Endothelial cell of umbilical vein (primary cell): ENCODE results near the gene CEP152. TPM values are rescaled to one million over a fixed set of nuclear protein-coding genes. Genes with fewer than 3 reads are reported as not detected.

Experiments
- BruUV-seq: library from RNA; stranded (reverse); fragments of 400-500 nt; replicated peaks from 2 replicates; lab custom pipeline; 2021; lab: Mats Ljungman, UMichigan
- CTCF ChIA-PET: fragments of 300-600, 350-600 bp; sonication (Branson Sonifier 250); formaldehyde crosslinking; loops from one replicate; lab custom pipeline; 2021; ENCODE audit warnings: antibody characterized with exemption, inconsistent platforms; lab: Charles Lee
- POLR2A ChIA-PET: fragments of 300-600, 350-600 bp; sonication (Branson Sonifier 250); formaldehyde crosslinking; loops from one replicate; lab custom pipeline; 2021; ENCODE audit warnings: antibody characterized with exemption, inconsistent platforms; lab: Charles Lee
- DNase-seq: peaks from one replicate; pipeline ENCODE4 v3.0.0-alpha.2; 2011; ENCODE audit warnings: low read depth, low spot score
- FAIRE-seq: peaks from 2 replicates; lab custom pipeline; 2011; peaks lifted over from hg19 to GRCh38; lab: Jason Lieb, UNC
- H2AFZ ChIP-seq: 2 replicates; pipeline ENCODE4 v1.6.0; 2012; ENCODE audit warnings: low read depth, low read length, control low read depth, inconsistent platforms
- H3K27ac ChIP-seq: 2 replicates; pipeline ENCODE4 v1.5.1; 2011; ENCODE audit warnings: low read depth, mild to moderate bottlenecking, control low read depth, low read length, moderate library complexity; ENCODE audit not compliant: insufficient read depth
- H3K27me3 ChIP-seq, 2 experiments: 2 replicates each; pipeline versions ENCODE4 v1.6.0 to v1.6.1; 2011; ENCODE audit warnings: low read length in 2 of 2, mixed read lengths in 1 of 2; ENCODE audit not compliant: control insufficient read depth in 2 of 2, insufficient read depth in 2 of 2
- H3K36me3 ChIP-seq, 2 experiments: 2 replicates in 1 of 2; 3 replicates in 1 of 2; pipeline ENCODE4 v1.5.1; 2011; ENCODE audit warnings: low read length in 2 of 2, mild to moderate bottlenecking in 1 of 2, moderate library complexity in 1 of 2; ENCODE audit not compliant: control insufficient read depth in 2 of 2, insufficient read depth in 2 of 2; ENCODE audit errors: extremely low read depth in 1 of 2
- H3K4me1 ChIP-seq: 3 replicates; pipeline ENCODE4 v1.5.1; 2011; ENCODE audit warnings: mild to moderate bottlenecking, low read length; ENCODE audit not compliant: control insufficient read depth, insufficient read depth; ENCODE audit errors: extremely low read depth
- H3K4me2 ChIP-seq: 2 replicates; pipeline ENCODE4 v1.6.1; 2011; ENCODE audit warnings: low read length, control low read depth, mixed read lengths; ENCODE audit not compliant: insufficient read depth
- H3K4me3 ChIP-seq, 3 experiments: fragments of 200-600 bp in 1 of 3; sonication (generic), shearing (Covaris generic) in 1 of 3; replicated peaks in 1 of 3; 2 replicates each; pipeline ENCODE4 v1.5.1; 2011 to 2016; ENCODE audit warnings: control low read depth in 3 of 3, low read length in 3 of 3, mild to moderate bottlenecking in 2 of 3, inconsistent platforms in 1 of 3, low read depth in 1 of 3, moderate library complexity in 1 of 3; ENCODE audit not compliant: insufficient read depth in 1 of 3
- H3K79me2 ChIP-seq: 2 replicates; pipeline ENCODE4 v1.6.0; 2012; ENCODE audit warnings: low read length, inconsistent platforms; ENCODE audit not compliant: control insufficient read depth, insufficient read depth
- H3K9ac ChIP-seq: replicated peaks from 2 replicates; pipeline ENCODE3; 2011; ENCODE audit warnings: low read length, control low read depth; ENCODE audit not compliant: insufficient read depth; ENCODE audit errors: extremely low read depth
- H3K9me1 ChIP-seq: replicated peaks from 3 replicates; pipeline ENCODE4 v1.6.0; 2011; ENCODE audit warnings: mild to moderate bottlenecking, low read length; ENCODE audit not compliant: control insufficient read depth, insufficient read depth; ENCODE audit errors: extremely low read depth
- H3K9me3 ChIP-seq: replicated peaks from 2 replicates; pipeline ENCODE4 v1.5.1; 2012; ENCODE audit warnings: low read length, inconsistent platforms; ENCODE audit not compliant: control insufficient read depth, insufficient read depth
- H4K20me1 ChIP-seq: replicated peaks from 2 replicates; pipeline ENCODE3; 2011; ENCODE audit warnings: mild to moderate bottlenecking, low read length; ENCODE audit not compliant: control insufficient read depth, insufficient read depth; ENCODE audit errors: extremely low read depth
- EZH2 ChIP-seq: IDR thresholded peaks from 2 replicates; pipeline ENCODE4 v1.6.1; 2012; ENCODE audit warnings: borderline replicate concordance, low read depth, mild to moderate bottlenecking, moderate library complexity, low read length, inconsistent platforms; ENCODE audit not compliant: severe bottlenecking
- FOS ChIP-seq: IDR thresholded peaks from 2 replicates; pipeline ENCODE4 v1.6.1; 2011; ENCODE audit warnings: mild to moderate bottlenecking, low read length, moderate library complexity, borderline replicate concordance; ENCODE audit not compliant: insufficient read depth
- GATA2 ChIP-seq: IDR thresholded peaks from 2 replicates; pipeline ENCODE4 v1.7.0; 2011; ENCODE audit warnings: low read depth, mild to moderate bottlenecking, moderate library complexity, mixed read lengths, low read length; ENCODE audit not compliant: insufficient read length, insufficient read depth
- JUN ChIP-seq: IDR thresholded peaks from 2 replicates; pipeline ENCODE4 v1.6.1; 2011; ENCODE audit warnings: borderline replicate concordance, low read depth; ENCODE audit not compliant: insufficient read length, insufficient read depth
- MYC ChIP-seq: IDR thresholded peaks from one replicate; pipeline ENCODE4 v1.6.1; 2011; ENCODE audit warnings: mild to moderate bottlenecking, low read depth, low read length
- POLR2A ChIP-seq: IDR thresholded peaks from 2 replicates; pipeline ENCODE4 v1.6.1; 2012; ENCODE audit warnings: low read depth, mild to moderate bottlenecking, control low read depth, low read length
- POLR2AphosphoS5 ChIP-seq: IDR thresholded peaks from 2 replicates; pipeline ENCODE4 v1.6.1; 2012; ENCODE audit warnings: low read depth, mild to moderate bottlenecking, control low read depth, low read length, moderate library complexity; ENCODE audit not compliant: insufficient read depth
- dilution Hi-C: fragments of 300-500 bp; cut with MboI; formaldehyde crosslinking; loops from one replicate; pipeline ENCODE4 v1.15.0; 2019; ENCODE audit warnings: low sequenced_read_pairs; ENCODE audit not compliant: extremely low pct_ligation_motif_present
- intact Hi-C: fragments of 100-400 bp; cut with micrococcal nuclease; formaldehyde crosslinking; loops from one replicate; pipeline ENCODE4 v1.10.0; 2022
- polyA plus RNA-seq, 4 experiments: library from polyadenylated mRNA; depleted of rRNA in 3 of 4; stranded (reverse) in 3 of 4; unstranded in 1 of 4; fragments of >200 nt; gene quantifications; 2 replicates each; pipeline versions ENCODE4 v1.2.1 to v1.2.3, GENCODE V29; 2011 to 2012; ENCODE audit warnings: missing spikeins in 1 of 4
- total RNA-seq: library from RNA; stranded (reverse); gene quantifications from 2 replicates; pipeline ENCODE4 v1.2.3, GENCODE V29; 2021
- TF ChIP-seq, protein P1 (sequence below), 2 donors: IDR thresholded peaks; 1 replicate in 1 of 2; 2 replicates in 1 of 2; pipeline ENCODE4 v1.5.1; 2011; ENCODE audit warnings: low read length in 2 of 2, mild to moderate bottlenecking in 2 of 2, moderate library complexity in 2 of 2, control low read depth in 1 of 2, inconsistent platforms in 1 of 2, low read depth in 1 of 2; ENCODE audit not compliant: insufficient read depth in 1 of 2; ENCODE audit errors: extremely low read depth in 1 of 2
- TF ChIP-seq, protein P2 (sequence below): IDR thresholded peaks from 2 replicates; pipeline ENCODE4 v1.6.1; 2011; ENCODE audit not compliant: insufficient read depth, insufficient read length

The CEP152 gene
- total and polyA plus RNA-seq, 2 donors (not counting 3 experiments of a cell fraction or from before 2014, with no cell fraction given) = 3.0 to 15.7 TPM

DNA sequence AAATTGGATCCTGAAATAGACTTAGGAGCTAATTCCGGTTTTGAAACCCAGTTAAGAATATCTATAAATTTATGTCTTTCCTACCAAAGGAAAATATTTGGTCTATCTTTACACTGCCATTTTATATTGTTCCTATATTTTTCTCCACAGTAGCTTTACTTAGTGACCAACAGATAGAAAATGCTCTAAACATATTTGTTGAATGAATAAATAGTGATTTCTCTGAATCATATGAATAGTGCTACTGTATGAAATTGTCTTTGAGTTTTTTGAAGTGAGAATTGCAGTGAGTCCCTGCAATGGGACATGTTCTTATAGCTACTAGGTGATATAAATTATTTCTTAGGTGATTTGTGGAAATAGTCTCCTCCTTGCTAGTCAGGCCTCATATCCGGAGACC, 48.6 kb upstream of the CEP152 start:
- intact Hi-C loops (loop anchor here (5.0 kb wide), 1 partner anchor 522 kb away; no protein-coding TSS in a partner anchor), dilution Hi-C loops (no loop called here)
- H3K9me1 ChIP-seq = no peaks in the 10 kb centered on the region
- H3K9me3 ChIP-seq = no peaks in the 10 kb centered on the region
- CTCF ChIA-PET = interaction anchor here (1.0 to 10.8 kb wide), 8 partner anchors 49 to 1286 kb away, joined by 3 to 181 read pairs (median 37); partner anchors contain the start of genes CEP152 and FGF7
- no peaks in the 10 kb centered on the region for H3K4me1 ChIP-seq
- no peak overlapping the region for H2AFZ ChIP-seq
- TF ChIP-seq EZH2 (no peak), MYC (no peak), FOS (no peak)
- TF ChIP-seq, protein P1, sequence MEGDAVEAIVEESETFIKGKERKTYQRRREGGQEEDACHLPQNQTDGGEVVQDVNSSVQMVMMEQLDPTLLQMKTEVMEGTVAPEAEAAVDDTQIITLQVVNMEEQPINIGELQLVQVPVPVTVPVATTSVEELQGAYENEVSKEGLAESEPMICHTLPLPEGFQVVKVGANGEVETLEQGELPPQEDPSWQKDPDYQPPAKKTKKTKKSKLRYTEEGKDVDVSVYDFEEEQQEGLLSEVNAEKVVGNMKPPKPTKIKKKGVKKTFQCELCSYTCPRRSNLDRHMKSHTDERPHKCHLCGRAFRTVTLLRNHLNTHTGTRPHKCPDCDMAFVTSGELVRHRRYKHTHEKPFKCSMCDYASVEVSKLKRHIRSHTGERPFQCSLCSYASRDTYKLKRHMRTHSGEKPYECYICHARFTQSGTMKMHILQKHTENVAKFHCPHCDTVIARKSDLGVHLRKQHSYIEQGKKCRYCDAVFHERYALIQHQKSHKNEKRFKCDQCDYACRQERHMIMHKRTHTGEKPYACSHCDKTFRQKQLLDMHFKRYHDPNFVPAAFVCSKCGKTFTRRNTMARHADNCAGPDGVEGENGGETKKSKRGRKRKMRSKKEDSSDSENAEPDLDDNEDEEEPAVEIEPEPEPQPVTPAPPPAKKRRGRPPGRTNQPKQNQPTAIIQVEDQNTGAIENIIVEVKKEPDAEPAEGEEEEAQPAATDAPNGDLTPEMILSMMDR (IDR thresholded peaks at IDR 0.05; ENCODE audit: extremely low read depth in 1 of 2, insufficient read depth in 1 of 2, low read depth in 1 of 2, low read length in 2 of 2) = no peak
- TF ChIP-seq, protein P2, sequence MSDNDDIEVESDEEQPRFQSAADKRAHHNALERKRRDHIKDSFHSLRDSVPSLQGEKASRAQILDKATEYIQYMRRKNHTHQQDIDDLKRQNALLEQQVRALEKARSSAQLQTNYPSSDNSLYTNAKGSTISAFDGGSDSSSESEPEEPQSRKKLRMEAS = no peak
- no peak overlapping the region for H3K27ac ChIP-seq
- no TSS peak for BruUV-seq
- no peak overlapping the region for H3K4me3 ChIP-seq
- DNase-seq (no peak), FAIRE-seq (no peak)
- no peaks in the 10 kb centered on the region for H3K36me3 ChIP-seq
- no peaks in the 10 kb centered on the region for H4K20me1 ChIP-seq
- no peak overlapping the region for H3K4me2 ChIP-seq
- H3K27me3 ChIP-seq = no peaks in the 10 kb centered on the region
- no peak overlapping the region for H3K9ac ChIP-seq
- H3K79me2 ChIP-seq = no peaks in the 10 kb centered on the region
- POLR2A ChIA-PET = no interaction called here

DNA sequence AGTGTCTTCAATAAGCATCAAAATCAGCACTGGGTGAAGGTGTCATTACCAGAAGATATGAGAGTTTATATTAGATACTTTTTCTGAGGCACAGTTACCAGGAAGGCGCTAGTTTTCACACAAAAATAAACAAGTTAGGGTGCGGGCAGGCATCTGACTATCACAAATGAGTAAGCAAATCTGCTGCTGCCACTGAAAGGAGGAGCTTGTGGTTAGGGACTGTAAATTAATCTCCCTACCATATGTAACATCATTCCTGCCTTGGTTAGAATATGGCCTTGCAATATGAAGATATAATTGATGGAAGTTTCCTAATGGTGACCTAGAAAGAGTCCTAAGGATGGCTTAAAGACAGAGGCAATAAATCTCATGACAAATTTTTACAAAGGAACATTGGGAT, 47.5 kb upstream of the CEP152 start:
- CTCF ChIA-PET = interaction anchor here (1.0 to 10.8 kb wide), 9 partner anchors 10 to 1287 kb away, joined by 3 to 181 read pairs (median 5); partner anchors contain the start of gene FGF7
- H3K27ac ChIP-seq = no peak overlapping the region
- H3K9me3 ChIP-seq = no peaks in the 10 kb centered on the region
- FAIRE-seq (no peak), DNase-seq (no peak)
- TF ChIP-seq JUN = no peak
- no peak for TF ChIP-seq MYC
- TF ChIP-seq POLR2A = no peak
- TF ChIP-seq FOS = no peak
- no peak for TF ChIP-seq GATA2
- TF ChIP-seq, protein P1 (IDR thresholded peaks at IDR 0.05; ENCODE audit: extremely low read depth in 1 of 2, insufficient read depth in 1 of 2, low read depth in 1 of 2, low read length in 2 of 2) = no peak
- TF ChIP-seq, protein P2 = no peak
- TF ChIP-seq POLR2AphosphoS5 = no peak
- TF ChIP-seq EZH2 = no peak
- H3K9me1 ChIP-seq = no peaks in the 10 kb centered on the region
- H3K79me2 ChIP-seq = no peaks in the 10 kb centered on the region
- intact Hi-C loops (loop anchor here (5.0 kb wide), 1 partner anchor 521 kb away; no protein-coding TSS in a partner anchor), dilution Hi-C loops (no loop called here)
- H2AFZ ChIP-seq = no peak overlapping the region
- no peak overlapping the region for H3K9ac ChIP-seq
- BruUV-seq = no TSS peak
- no peaks in the 10 kb centered on the region for H4K20me1 ChIP-seq
- H3K27me3 ChIP-seq = no peaks in the 10 kb centered on the region
- H3K4me3 ChIP-seq = no peak overlapping the region
- no peaks in the 10 kb centered on the region for H3K4me1 ChIP-seq
- POLR2A ChIA-PET = no interaction called here
- no peaks in the 10 kb centered on the region for H3K36me3 ChIP-seq
- H3K4me2 ChIP-seq = no peak overlapping the region
